HG03460 (cell line): ENCODE data around the gene NELFE.
"Not testable (repeated sequence)": the region's sequence is repeated elsewhere in the genome, so short reads cannot be mapped to it uniquely, and the experiment has no call there.

Experiments used
- ATAC-seq: cut with Tn5 transposase; IDR thresholded peaks from one replicate; pipeline ENCODE4 v1.9.1; 2021; ENCODE audit not compliant: unreplicated experiment

The NELFE gene

GRCh38 chr6:31958741-31959739, at the start of gene NELFE, which contains the start of gene SKIC2:
TSS of gene NELFE (minus strand) at chr6:31958971. CDS start at chr6:31958446, 525 bp downstream.
TSS of gene SKIC2 (plus strand) at chr6:31959175. CDS start at chr6:31959193, 18 bp downstream.
- ATAC-seq: peak; percentile 98

- ATAC-seq: not testable (repeated sequence)
Measured at GRCh38 chr6:32008037-32008436, 49.3 kb upstream of the NELFE start.

- not testable (repeated sequence) for ATAC-seq
Measured at GRCh38 chr6:32007086-32007485, 48.3 kb upstream of the NELFE start.

- ATAC-seq: not testable (repeated sequence)
Measured at GRCh38 chr6:32005991-32006529, 47.3 kb upstream of the NELFE start.

- ATAC-seq: not testable (repeated sequence)
Measured at GRCh38 chr6:32005538-32005880, 46.7 kb upstream of the NELFE start.

GRCh38 chr6:32004864-32005537, 46.2 kb upstream of the NELFE start:
- ATAC-seq: not testable (repeated sequence)

- ATAC-seq: not testable (repeated sequence)
Measured at GRCh38 chr6:32004393-32004792, 45.6 kb upstream of the NELFE start.

- not testable (repeated sequence) for ATAC-seq
Measured at GRCh38 chr6:32003301-32003700, 44.5 kb upstream of the NELFE start.

GRCh38 chr6:32002546-32003268, 43.9 kb upstream of the NELFE start:
- ATAC-seq: not testable (repeated sequence)

- ATAC-seq: not testable (repeated sequence)
Measured at GRCh38 chr6:31996385-31996784, 37.6 kb upstream of the NELFE start.

- not testable (repeated sequence) for ATAC-seq
Measured at GRCh38 chr6:31994421-31994820, 35.6 kb upstream of the NELFE start.

- ATAC-seq: not testable (repeated sequence)
Measured at GRCh38 chr6:31989363-31989762, 30.6 kb upstream of the NELFE start.

- ATAC-seq: not testable (repeated sequence)
Measured at GRCh38 chr6:31981744-31982143, 23.0 kb upstream of the NELFE start, which contains the start of gene C4A. TSS of gene C4A (plus strand) at chr6:31982057. CDS start at chr6:31982108, 51 bp downstream.

GRCh38 chr6:31980998-31981397, 22.2 kb upstream of the NELFE start:
- ATAC-seq: not testable (repeated sequence)

- ATAC-seq: not testable (repeated sequence)
Measured at GRCh38 chr6:31980195-31980876, 21.6 kb upstream of the NELFE start.

- no peak for ATAC-seq
Measured at GRCh38 chr6:31979238-31979898, 20.6 kb upstream of the NELFE start.

GRCh38 chr6:31978831-31979230, 20.1 kb upstream of the NELFE start:
- ATAC-seq: no peak

- no peak for ATAC-seq
Measured at GRCh38 chr6:31977816-31978431, 19.2 kb upstream of the NELFE start.

- ATAC-seq: not testable (repeated sequence)
Measured at GRCh38 chr6:31976065-31976464, 17.3 kb upstream of the NELFE start.
